Erythroblast (primary cell): ENCODE data around the gene FAM163A.
"Not testable (repeated sequence)": the region's sequence is repeated elsewhere in the genome, so short reads cannot be mapped to it uniquely, and the experiment has no call there.

Experiments
- DNase-seq, 2 experiments: peaks; one replicate each; lab custom pipeline; 2025; lab: John Stamatoyannopoulos, UW
- GATA1 ChIP-seq: IDR thresholded peaks from 2 replicates; pipeline ENCODE4 v1.6.1; 2011; ENCODE audit warnings: low read depth, mild to moderate bottlenecking, control low read depth, low read length, moderate library complexity
- POLR2A ChIP-seq: IDR thresholded peaks from 2 replicates; pipeline ENCODE4 v1.6.1; 2011; ENCODE audit warnings: mild to moderate bottlenecking, low read length

The FAM163A gene

GRCh38 chr1:179820226-179820970 lies 77.3 kb downstream of the FAM163A start:
- no peak for TF ChIP-seq POLR2A
- TF ChIP-seq GATA1, result no peak
- DNase-seq, result no peak

- no peak for DNase-seq
- no peak for TF ChIP-seq POLR2A
- TF ChIP-seq GATA1, result no peak
Observed at GRCh38 chr1:179821524-179821923, 78.4 kb downstream of the FAM163A start.

GRCh38 chr1:179822065-179822464 lies 79.0 kb downstream of the FAM163A start:
- TF ChIP-seq POLR2A (no peak), GATA1 (no peak)
- DNase-seq, result no peak

- no peak for DNase-seq
- no peak for TF ChIP-seq POLR2A
- no peak for TF ChIP-seq GATA1
Observed at GRCh38 chr1:179823693-179824092, 80.6 kb downstream of the FAM163A start.

- no peak for DNase-seq
- no peak for TF ChIP-seq POLR2A
- TF ChIP-seq GATA1, result no peak
Observed at GRCh38 chr1:179824265-179824664, 81.2 kb downstream of the FAM163A start.

GRCh38 chr1:179825206-179825605 lies 82.1 kb downstream of the FAM163A start:
- TF ChIP-seq GATA1 (no peak), POLR2A (no peak)
- no peak for DNase-seq

GRCh38 chr1:179825798-179826460 lies 82.8 kb downstream of the FAM163A start:
- TF ChIP-seq POLR2A, result no peak
- no peak for TF ChIP-seq GATA1
- no peak for DNase-seq

GRCh38 chr1:179826626-179827280 lies 83.7 kb downstream of the FAM163A start:
- DNase-seq, result no peak
- no peak for TF ChIP-seq POLR2A
- no peak for TF ChIP-seq GATA1

GRCh38 chr1:179828554-179829110 lies 85.5 kb downstream of the FAM163A start:
- no peak for TF ChIP-seq GATA1
- no peak for TF ChIP-seq POLR2A
- no peak for DNase-seq

GRCh38 chr1:179831225-179831624 lies 88.1 kb downstream of the FAM163A start:
- TF ChIP-seq GATA1 (no peak), POLR2A (no peak)
- DNase-seq, result no peak

- DNase-seq, result no peak
- TF ChIP-seq GATA1, result no peak
Observed at GRCh38 chr1:179831852-179832699, 89.0 kb downstream of the FAM163A start.

GRCh38 chr1:179836686-179837445 lies 93.8 kb downstream of the FAM163A start:
- not testable (repeated sequence) for DNase-seq
